H1 (cell line): ENCODE results near the gene COIL. TPM values are rescaled to one million over a fixed set of nuclear protein-coding genes. Genes with fewer than 3 reads are reported as not detected.

Experiments used
- CTCF ChIA-PET: fragments of 300-600 bp; sonication (Branson Sonifier 250); formaldehyde crosslinking; loops from one replicate; lab custom pipeline; 2021; ENCODE audit not compliant: partially characterized antibody; lab: Charles Lee
- POLR2A ChIA-PET: fragments of 300-600 bp; sonication (Branson Sonifier 250); formaldehyde crosslinking; loops from one replicate; lab custom pipeline; 2021; ENCODE audit warnings: inconsistent platforms; ENCODE audit not compliant: partially characterized antibody; lab: Charles Lee
- DNase-seq, 2 experiments: peaks; one replicate each; pipeline versions ENCODE4 v3.0.0 to v3.0.0-alpha.2; 2010 to 2022; ENCODE audit warnings: low spot score in 2 of 2, low read depth in 1 of 2, mixed read lengths in 1 of 2
- FAIRE-seq: peaks from 2 replicates; lab custom pipeline; 2011; peaks lifted over from hg19 to GRCh38; lab: Jason Lieb, UNC
- H2AFZ ChIP-seq: 2 replicates; pipeline ENCODE4 v1.8.1; 2012; ENCODE audit warnings: low read length, inconsistent platforms
- H2AK5ac ChIP-seq: 2 replicates; pipeline ENCODE4 v1.6.1; 2013; ENCODE audit warnings: low read depth, low read length
- H2BK120ac ChIP-seq: replicated peaks from 2 replicates; pipeline ENCODE3; 2013; ENCODE audit warnings: low read depth, low read length, inconsistent platforms
- H2BK12ac ChIP-seq: 2 replicates; pipeline ENCODE4 v1.6.1; 2013; ENCODE audit warnings: low read depth, low read length
- H2BK15ac ChIP-seq: 2 replicates; pipeline ENCODE4 v1.6.1; 2013; ENCODE audit warnings: low read length
- H2BK20ac ChIP-seq: 2 replicates; pipeline ENCODE4 v1.6.1; 2013; ENCODE audit warnings: low read length
- H2BK5ac ChIP-seq: 2 replicates; pipeline ENCODE4 v1.6.1; 2013; ENCODE audit warnings: low read depth, low read length
- H3K14ac ChIP-seq: 2 replicates; pipeline ENCODE4 v1.6.1; 2013; ENCODE audit warnings: inconsistent platforms; ENCODE audit not compliant: insufficient read length
- H3K18ac ChIP-seq: 2 replicates; pipeline ENCODE4 v1.6.1; 2013; ENCODE audit warnings: low read length; ENCODE audit errors: extremely low read depth
- H3K23ac ChIP-seq: 2 replicates; pipeline ENCODE4 v1.6.1; 2013; ENCODE audit warnings: inconsistent platforms; ENCODE audit not compliant: insufficient read length
- H3K23me2 ChIP-seq: 2 replicates; pipeline ENCODE4 v1.6.1; 2013; ENCODE audit warnings: low read depth, low read length
- H3K27ac ChIP-seq: 2 replicates; pipeline ENCODE4 v1.6.1; 2011; ENCODE audit warnings: low read depth, low read length, inconsistent platforms
- H3K27me3 ChIP-seq, 4 experiments: replicated peaks in 1 of 4; 1 replicate in 1 of 4; 2 replicates in 3 of 4; pipeline versions ENCODE4 v1.6.1 to v1.8.1; 2011 to 2013; ENCODE audit warnings: low read length in 3 of 4, mild to moderate bottlenecking in 3 of 4, inconsistent platforms in 2 of 4, mixed read lengths in 2 of 4, moderate library complexity in 1 of 4; ENCODE audit not compliant: control insufficient read depth in 3 of 4, insufficient read depth in 3 of 4; ENCODE audit errors: extremely low read depth in 1 of 4
- H3K36me3 ChIP-seq, 4 experiments: 2 replicates each; pipeline versions ENCODE4 v1.6.1 to v1.8.1; 2011 to 2013; ENCODE audit warnings: mild to moderate bottlenecking in 4 of 4, low read length in 3 of 4, moderate library complexity in 2 of 4, control low read depth in 1 of 4, inconsistent platforms in 1 of 4; ENCODE audit not compliant: insufficient read depth in 4 of 4, control insufficient read depth in 2 of 4
- H3K4ac ChIP-seq: replicated peaks from 2 replicates; pipeline ENCODE3; 2013; ENCODE audit warnings: low read length, low read depth, mixed read lengths, inconsistent platforms; ENCODE audit not compliant: insufficient read length
- H3K4me1 ChIP-seq, 4 experiments: replicated peaks in 1 of 4; 1 replicate in 1 of 4; 2 replicates in 3 of 4; pipeline versions ENCODE4 v1.6.1 to v1.8.1; 2011 to 2013; ENCODE audit warnings: low read length in 3 of 4, inconsistent platforms in 2 of 4, mixed read lengths in 1 of 4; ENCODE audit not compliant: insufficient read depth in 4 of 4, control insufficient read depth in 3 of 4
- H3K4me2 ChIP-seq, 2 experiments: 2 replicates each; pipeline versions ENCODE4 v1.6.1 to v1.8.1; 2011 to 2013; ENCODE audit warnings: low read depth in 2 of 2, low read length in 2 of 2, control low read depth in 1 of 2, inconsistent platforms in 1 of 2, mild to moderate bottlenecking in 1 of 2; ENCODE audit not compliant: insufficient read depth in 1 of 2
- H3K4me3 ChIP-seq, 4 experiments: fragments of 200-600, 300-600 bp in 1 of 4; sonication (generic), shearing (Covaris generic), sonication (Bioruptor Twin) in 1 of 4; 2 replicates each; pipeline versions ENCODE4 v1.5.1 to v1.8.1; 2011 to 2016; ENCODE audit warnings: low read length in 4 of 4, low read depth in 3 of 4, control low read depth in 2 of 4, inconsistent platforms in 2 of 4, mild to moderate bottlenecking in 2 of 4, mixed read lengths in 1 of 4, moderate library complexity in 1 of 4; ENCODE audit not compliant: insufficient read depth in 2 of 4; ENCODE audit errors: extremely low read depth in 1 of 4
- H3K56ac ChIP-seq: replicated peaks from 2 replicates; pipeline ENCODE3; 2013; ENCODE audit warnings: low read depth, mild to moderate bottlenecking, mixed read lengths, low read length, inconsistent platforms; ENCODE audit not compliant: insufficient read length
- H3K79me1 ChIP-seq: 2 replicates; pipeline ENCODE4 v1.6.1; 2013; ENCODE audit warnings: low read depth, low read length, control low read depth
- H3K79me2 ChIP-seq, 2 experiments: 2 replicates each; pipeline versions ENCODE4 v1.6.1 to v1.8.1; 2012 to 2013; ENCODE audit warnings: low read length in 2 of 2, mild to moderate bottlenecking in 2 of 2, inconsistent platforms in 1 of 2; ENCODE audit not compliant: insufficient read depth in 2 of 2, control insufficient read depth in 1 of 2
- H3K9ac ChIP-seq, 4 experiments: replicated peaks in 1 of 4; 1 replicate in 1 of 4; 2 replicates in 3 of 4; pipeline versions ENCODE4 v1.6.1 to v1.8.1; 2011 to 2013; ENCODE audit warnings: low read depth in 3 of 4, low read length in 3 of 4, control low read depth in 2 of 4, mild to moderate bottlenecking in 2 of 4, moderate library complexity in 2 of 4, inconsistent platforms in 1 of 4; ENCODE audit errors: extremely low read depth in 1 of 4
- H3K9me3 ChIP-seq, 2 experiments: 2 replicates each; pipeline versions ENCODE4 v1.6.1 to v1.8.1; 2012 to 2013; ENCODE audit warnings: mild to moderate bottlenecking in 2 of 2, moderate library complexity in 2 of 2, control low read depth in 1 of 2, inconsistent platforms in 1 of 2, low read depth in 1 of 2, low read length in 1 of 2, mixed read lengths in 1 of 2; ENCODE audit not compliant: insufficient read depth in 2 of 2
- H4K20me1 ChIP-seq, 2 experiments: replicated peaks in 1 of 2; 2 replicates each; pipeline versions ENCODE3 to v1.8.1; 2011 to 2013; ENCODE audit warnings: inconsistent platforms in 2 of 2, low read length in 2 of 2, mild to moderate bottlenecking in 1 of 2; ENCODE audit not compliant: insufficient read depth in 2 of 2, control insufficient read depth in 1 of 2
- H4K5ac ChIP-seq: 2 replicates; pipeline ENCODE4 v1.6.1; 2013; ENCODE audit warnings: low read length, low read depth, mixed read lengths, inconsistent platforms; ENCODE audit not compliant: insufficient read length
- H4K8ac ChIP-seq: 2 replicates; pipeline ENCODE4 v1.8.0; 2013; ENCODE audit warnings: mild to moderate bottlenecking, moderate library complexity, low read length, inconsistent platforms; ENCODE audit not compliant: insufficient read depth; ENCODE audit errors: extremely low read depth
- H4K91ac ChIP-seq: replicated peaks from 2 replicates; pipeline ENCODE3; 2013; ENCODE audit warnings: low read length, mixed read lengths, inconsistent platforms; ENCODE audit not compliant: insufficient read length
- ATF2 ChIP-seq: IDR thresholded peaks from 2 replicates; pipeline ENCODE4 v1.6.1; 2012; ENCODE audit warnings: low read length, inconsistent platforms
- ATF3 ChIP-seq: IDR thresholded peaks from 2 replicates; pipeline ENCODE4 v1.6.1; 2011; ENCODE audit warnings: low read depth, mild to moderate bottlenecking, low read length; ENCODE audit not compliant: insufficient read depth
- CBX5 ChIP-seq: fragments of 300-800, 300-1000 bp; sonication (generic); IDR thresholded peaks from 2 replicates; pipeline ENCODE4 v1.7.1; 2016; ENCODE audit warnings: antibody characterized with exemption, low read length, low read depth
- CTBP2 ChIP-seq: IDR thresholded peaks from 2 replicates; pipeline ENCODE4 v1.7.0; 2011; ENCODE audit warnings: borderline replicate concordance, mild to moderate bottlenecking, moderate library complexity, mixed read lengths, low read length; ENCODE audit not compliant: insufficient read depth, insufficient read length
- EP300 ChIP-seq, 2 experiments: IDR thresholded peaks; 1 replicate in 1 of 2; 2 replicates in 1 of 2; pipeline ENCODE4 v1.6.1; 2011 to 2012; ENCODE audit warnings: low read depth in 2 of 2, low read length in 2 of 2, mild to moderate bottlenecking in 2 of 2, borderline replicate concordance in 1 of 2, inconsistent platforms in 1 of 2, moderate library complexity in 1 of 2
- POU5F1 ChIP-seq: IDR thresholded peaks from 2 replicates; pipeline ENCODE4 v1.6.1; 2011; ENCODE audit warnings: low read depth, mild to moderate bottlenecking, low read length, moderate library complexity
- RFX5 ChIP-seq: IDR thresholded peaks from 2 replicates; pipeline ENCODE4 v1.6.1; 2011; ENCODE audit warnings: low read depth, low read length, improper control_type of control experiment, borderline replicate concordance
- SIX5 ChIP-seq: IDR thresholded peaks from 2 replicates; pipeline ENCODE4 v1.6.1; 2011; ENCODE audit warnings: mild to moderate bottlenecking, low read depth, low read length
- SP1 ChIP-seq: IDR thresholded peaks from 2 replicates; pipeline ENCODE4 v1.6.1; 2011; ENCODE audit warnings: low read depth, low read length
- TAF1 ChIP-seq: IDR thresholded peaks from 2 replicates; pipeline ENCODE4 v1.6.1; 2011; ENCODE audit warnings: mild to moderate bottlenecking, low read depth, low read length
- TAF7 ChIP-seq: optimal IDR thresholded peaks from 2 replicates; pipeline ENCODE3; 2011; ENCODE audit warnings: low read depth, mild to moderate bottlenecking, inconsistent platforms, low read length, moderate library complexity, borderline replicate concordance
- WGBS, 2 experiments: shearing (Covaris generic) in 1 of 2; methylation state at CpG; one replicate each; pipeline versions ENCODE4 v1.1.6 to v1.1.7; 2013 to 2015; ENCODE audit warnings: low lambda C conversion rate in 2 of 2, mixed read lengths in 2 of 2, inconsistent platforms in 1 of 2, low coverage in 1 of 2, missing lambda C conversion rate in 1 of 2; ENCODE audit not compliant: insufficient replicate concordance in 2 of 2, insufficient coverage in 1 of 2, insufficient read length in 1 of 2; ENCODE audit errors: extremely low coverage in 1 of 2, missing lambda C conversion rate in 1 of 2; 5-methylcytosine and 5-hydroxymethylcytosine counted together
- polyA plus RNA-seq, 7 experiments: library from polyadenylated mRNA; depleted of rRNA in 3 of 7; stranded (reverse) in 5 of 7; unstranded in 2 of 7; fragments of >200 nt in 5 of 7; fragments of 200-250 nt in 2 of 7; gene quantifications; 1 replicate in 5 of 7; 2 replicates in 1 of 7; 4 replicates in 1 of 7; pipeline versions ENCODE4 v1.2.1 to v1.2.3, GENCODE V29; 2011 to 2013; ENCODE audit warnings: missing spikeins in 2 of 7, mixed read lengths in 2 of 7
- total RNA-seq: library from RNA; stranded (reverse); fragmentation: NEBNext Ultra II Directional; extraction: Animal tissue kit (Norgen Biotek cat#: 25700); gene quantifications from 2 replicates; pipeline ENCODE4 v1.2.1, GENCODE V29; 2021

Gene COIL
- total and polyA plus RNA-seq, 2 of the 8 experiments (the other 6 are each of a cell fraction or from before 2014, with no cell fraction given) = 5.2 to 23.6 TPM

- Histone ChIP-seq H3K4me3 (no peak overlapping the region), H3K4me1 (peaks cover 0 to 9% (median 0%) of the 10 kb centered on the region in 4 experiments; a peak in 4 of 7 replicates), H3K23ac (no peak overlapping the region), H3K4me2 (no peak overlapping the region), H3K4ac (no peak overlapping the region), H2BK20ac (no peak overlapping the region), H4K8ac (no peak overlapping the region), H4K5ac (no peak overlapping the region), H3K27me3 (no peaks in the 10 kb centered on the region), H3K56ac (no peak overlapping the region), H3K27ac (no peak overlapping the region), H3K36me3 (no peaks in the 10 kb centered on the region; a peak in 2 of 8 replicates), H4K20me1 (no peaks in the 10 kb centered on the region), H4K91ac (no peak overlapping the region), H2BK5ac (no peak overlapping the region), H2BK15ac (no peak overlapping the region), H3K14ac (no peak overlapping the region), H2AK5ac (no peak overlapping the region), H2BK12ac (no peak overlapping the region), H3K79me1 (no peaks in the 10 kb centered on the region), H3K23me2 (peaks cover 2% of the 10 kb centered on the region; the same call in 1 of the 2 replicates), H2AFZ (peak overlapping the region; percentile 6; the same call in 1 of the 2 replicates), H3K79me2 (peaks cover 0 to 3% of the 10 kb centered on the region in 2 experiments; a peak in 1 of 4 replicates), H3K9me3 (peaks cover 4 to 18% of the 10 kb centered on the region in 2 experiments; a peak in 2 of 4 replicates), H3K9ac (no peak overlapping the region), H2BK120ac (no peak overlapping the region), H3K18ac (no peak overlapping the region)
- ChIA-PET POLR2A (interaction anchor here (0.6 kb wide), 1 partner anchor 429 kb away, joined by 3 read pairs; no protein-coding TSS in a partner anchor), CTCF (interaction anchor here (0.6 to 1.5 kb wide), 4 partner anchors 14 to 787 kb away, joined by 3 to 4 read pairs (median 3); partner anchors contain the start of gene COIL)
- DNase-seq (no peak), FAIRE-seq (no peak)
- WGBS, 2 experiments = 92% methylated on average over 2 of the region's 2 CpGs; no CpG with 5 or more reads in 1 of the 2 experiments
- TF ChIP-seq SP1 = no peak
- TF ChIP-seq CBX5 = no peak
- no peak for TF ChIP-seq POU5F1
- TF ChIP-seq RFX5 = no peak
- TF ChIP-seq ATF3 = no peak
- no peak for TF ChIP-seq ATF2
- no peak for TF ChIP-seq EP300 (IDR thresholded peaks at IDR 0.05; ENCODE audit: borderline replicate concordance in 1 of 2, low read depth in 2 of 2, low read length in 2 of 2)
- no peak for TF ChIP-seq CTBP2
- TF ChIP-seq TAF7 = no peak
- TF ChIP-seq SIX5 = no peak
- TF ChIP-seq TAF1 = no peak
These were observed 14.8 kb upstream of the COIL start for GRCh38 chr17:56975656-56976055.
